IPS-11a (cell line): ENCODE data around the gene NCR3LG1.

ENCODE experiments used
- H3K4me3 ChIP-seq: one replicate; pipeline ENCODE4 v1.5.1; 2013; ENCODE audit warnings: low read depth, low read length, control low read depth

NCR3LG1 gene

GRCh38 chr11:17391493-17392355, 40.1 kb downstream of the NCR3LG1 start:
- no peak overlapping the region for H3K4me3 ChIP-seq

- H3K4me3 ChIP-seq: no peak overlapping the region
Observed at GRCh38 chr11:17392872-17393271, 41.3 kb downstream of the NCR3LG1 start.

- no peak overlapping the region for H3K4me3 ChIP-seq
Observed at GRCh38 chr11:17393472-17393871, 41.9 kb downstream of the NCR3LG1 start.

GRCh38 chr11:17394743-17395390, 43.3 kb downstream of the NCR3LG1 start:
- H3K4me3 ChIP-seq: no peak overlapping the region

GRCh38 chr11:17395554-17395961, 44.0 kb downstream of the NCR3LG1 start:
- H3K4me3 ChIP-seq: no peak overlapping the region

- no peak overlapping the region for H3K4me3 ChIP-seq
Observed at GRCh38 chr11:17395978-17396377, 44.4 kb downstream of the NCR3LG1 start.

- H3K4me3 ChIP-seq: no peak overlapping the region
Observed at GRCh38 chr11:17396598-17397310, 45.2 kb downstream of the NCR3LG1 start.

- H3K4me3 ChIP-seq: no peak overlapping the region
Observed at GRCh38 chr11:17397311-17398002, 45.9 kb downstream of the NCR3LG1 start.

GRCh38 chr11:17399236-17399635, 47.6 kb downstream of the NCR3LG1 start:
- H3K4me3 ChIP-seq: no peak overlapping the region

GRCh38 chr11:17400048-17400775, 48.6 kb downstream of the NCR3LG1 start:
- H3K4me3 ChIP-seq: no peak overlapping the region

- no peak overlapping the region for H3K4me3 ChIP-seq
Observed at GRCh38 chr11:17401316-17401715, 49.7 kb downstream of the NCR3LG1 start.

GRCh38 chr11:17401841-17402240, 50.2 kb downstream of the NCR3LG1 start:
- no peak overlapping the region for H3K4me3 ChIP-seq

- H3K4me3 ChIP-seq: no peak overlapping the region
Observed at GRCh38 chr11:17402486-17402885, 50.9 kb downstream of the NCR3LG1 start.

- H3K4me3 ChIP-seq: no peak overlapping the region
Observed at GRCh38 chr11:17403980-17404759, 52.6 kb downstream of the NCR3LG1 start.

- H3K4me3 ChIP-seq: no peak overlapping the region
Observed at GRCh38 chr11:17405232-17406005, 53.8 kb downstream of the NCR3LG1 start.

- H3K4me3 ChIP-seq: no peak overlapping the region
Observed at GRCh38 chr11:17406082-17406817, 54.6 kb downstream of the NCR3LG1 start.

- no peak overlapping the region for H3K4me3 ChIP-seq
Observed at GRCh38 chr11:17406818-17407149, 55.2 kb downstream of the NCR3LG1 start.

- H3K4me3 ChIP-seq: no peak overlapping the region
Observed at GRCh38 chr11:17407575-17407974, 56.0 kb downstream of the NCR3LG1 start.
